ENCODE measurements around the gene C1orf105.

C1orf105 gene

DNA sequence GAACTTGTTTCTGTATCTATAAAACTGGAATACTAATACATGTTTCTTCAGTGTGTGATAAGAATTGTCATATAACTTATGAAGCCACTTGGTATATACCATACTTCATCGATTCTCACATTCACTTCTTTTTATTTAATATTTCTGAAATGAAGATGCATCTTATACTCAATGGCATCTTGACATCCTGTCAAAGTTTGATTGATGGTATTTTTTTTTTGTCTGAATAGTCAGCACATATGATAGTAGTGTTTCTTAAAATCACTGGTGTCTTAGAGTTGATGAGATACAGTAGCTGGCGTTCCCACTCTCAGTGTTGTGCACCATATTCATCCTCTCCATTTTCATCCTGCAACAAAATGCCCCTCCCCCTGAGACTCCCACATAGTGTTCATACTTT lies 34.4 kb upstream of the C1orf105 start:
- DNase-seq (ENCODE audit: low spot score), result no peak
- TF ChIP-seq, protein P1, sequence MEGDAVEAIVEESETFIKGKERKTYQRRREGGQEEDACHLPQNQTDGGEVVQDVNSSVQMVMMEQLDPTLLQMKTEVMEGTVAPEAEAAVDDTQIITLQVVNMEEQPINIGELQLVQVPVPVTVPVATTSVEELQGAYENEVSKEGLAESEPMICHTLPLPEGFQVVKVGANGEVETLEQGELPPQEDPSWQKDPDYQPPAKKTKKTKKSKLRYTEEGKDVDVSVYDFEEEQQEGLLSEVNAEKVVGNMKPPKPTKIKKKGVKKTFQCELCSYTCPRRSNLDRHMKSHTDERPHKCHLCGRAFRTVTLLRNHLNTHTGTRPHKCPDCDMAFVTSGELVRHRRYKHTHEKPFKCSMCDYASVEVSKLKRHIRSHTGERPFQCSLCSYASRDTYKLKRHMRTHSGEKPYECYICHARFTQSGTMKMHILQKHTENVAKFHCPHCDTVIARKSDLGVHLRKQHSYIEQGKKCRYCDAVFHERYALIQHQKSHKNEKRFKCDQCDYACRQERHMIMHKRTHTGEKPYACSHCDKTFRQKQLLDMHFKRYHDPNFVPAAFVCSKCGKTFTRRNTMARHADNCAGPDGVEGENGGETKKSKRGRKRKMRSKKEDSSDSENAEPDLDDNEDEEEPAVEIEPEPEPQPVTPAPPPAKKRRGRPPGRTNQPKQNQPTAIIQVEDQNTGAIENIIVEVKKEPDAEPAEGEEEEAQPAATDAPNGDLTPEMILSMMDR (IDR thresholded peaks at IDR 0.05; ENCODE audit: extremely low read depth, insufficient read depth, missing control alignments), result no peak
- in situ Hi-C loops (cut with MboI; ENCODE audit: low pct_unique_long_range_greater_than_20kb, low sequenced_read_pairs, unreplicated experiment), result loop anchor here (25.0 kb wide), 1 partner anchor 199 kb away; no protein-coding TSS in a partner anchor

- TF ChIP-seq, protein P1 (IDR thresholded peaks at IDR 0.05; ENCODE audit: extremely low read depth, insufficient read depth, missing control alignments), result no peak
- in situ Hi-C loops (cut with MboI; ENCODE audit: low pct_unique_long_range_greater_than_20kb, low sequenced_read_pairs, unreplicated experiment), result loop anchor here (25.0 kb wide), 1 partner anchor 201 kb away; no protein-coding TSS in a partner anchor
- no peak for DNase-seq (ENCODE audit: low spot score)
These were observed 32.0 kb upstream of the C1orf105 start for GRCh38 chr1:172388490-172388889.

GRCh38 chr1:172390301-172390682 lies 30.2 kb upstream of the C1orf105 start:
- TF ChIP-seq, protein P1 (IDR thresholded peaks at IDR 0.05; ENCODE audit: extremely low read depth, insufficient read depth, missing control alignments), result no peak
- DNase-seq (ENCODE audit: low spot score), result no peak
- in situ Hi-C loops (cut with MboI; ENCODE audit: low pct_unique_long_range_greater_than_20kb, low sequenced_read_pairs, unreplicated experiment), result loop anchor here (10.0 to 25.0 kb wide), 3 partner anchors 45 to 385 kb away; no protein-coding TSS in a partner anchor

GRCh38 chr1:172390683-172391551 lies 29.6 kb upstream of the C1orf105 start:
- in situ Hi-C loops (cut with MboI; ENCODE audit: low pct_unique_long_range_greater_than_20kb, low sequenced_read_pairs, unreplicated experiment), result loop anchor here (10.0 to 25.0 kb wide), 3 partner anchors 46 to 386 kb away; no protein-coding TSS in a partner anchor

GRCh38 chr1:172391976-172392375 lies 28.5 kb upstream of the C1orf105 start:
- no peak for DNase-seq (ENCODE audit: low spot score)
- TF ChIP-seq, protein P1 (IDR thresholded peaks at IDR 0.05; ENCODE audit: extremely low read depth, insufficient read depth, missing control alignments), result no peak
- in situ Hi-C loops (cut with MboI; ENCODE audit: low pct_unique_long_range_greater_than_20kb, low sequenced_read_pairs, unreplicated experiment), result loop anchor here (10.0 to 25.0 kb wide), 3 partner anchors 47 to 387 kb away; no protein-coding TSS in a partner anchor

More at GRCh38 chr1:172390683-172391551, 29.6 kb upstream of the C1orf105 start:
- peak; percentile 49 for DNase-seq (ENCODE audit: low spot score)
- TF ChIP-seq, protein P1 (IDR thresholded peaks at IDR 0.05; ENCODE audit: extremely low read depth, insufficient read depth, missing control alignments), result no peak

GRCh38 chr1:172393354-172393753 lies 27.1 kb upstream of the C1orf105 start:
- in situ Hi-C loops (cut with MboI; ENCODE audit: low pct_unique_long_range_greater_than_20kb, low sequenced_read_pairs, unreplicated experiment), result loop anchor here (10.0 to 25.0 kb wide), 3 partner anchors 49 to 389 kb away; no protein-coding TSS in a partner anchor
- DNase-seq (ENCODE audit: low spot score), result peak; percentile 24
- TF ChIP-seq, protein P1 (IDR thresholded peaks at IDR 0.05; ENCODE audit: extremely low read depth, insufficient read depth, missing control alignments), result no peak
